ENCODE measurements around the gene SRGAP1. TPM values are rescaled to one million over a fixed set of nuclear protein-coding genes. Genes with fewer than 3 reads are reported as not detected.
"Not testable (repeated sequence)": the region's sequence is repeated elsewhere in the genome, so short reads cannot be mapped to it uniquely, and the experiment has no call there.

SRGAP1 gene
- polyA plus RNA-seq, 1 donor (not counting 4 experiments of a cell fraction or from before 2014, with no cell fraction given), result 4.5 TPM

DNA sequence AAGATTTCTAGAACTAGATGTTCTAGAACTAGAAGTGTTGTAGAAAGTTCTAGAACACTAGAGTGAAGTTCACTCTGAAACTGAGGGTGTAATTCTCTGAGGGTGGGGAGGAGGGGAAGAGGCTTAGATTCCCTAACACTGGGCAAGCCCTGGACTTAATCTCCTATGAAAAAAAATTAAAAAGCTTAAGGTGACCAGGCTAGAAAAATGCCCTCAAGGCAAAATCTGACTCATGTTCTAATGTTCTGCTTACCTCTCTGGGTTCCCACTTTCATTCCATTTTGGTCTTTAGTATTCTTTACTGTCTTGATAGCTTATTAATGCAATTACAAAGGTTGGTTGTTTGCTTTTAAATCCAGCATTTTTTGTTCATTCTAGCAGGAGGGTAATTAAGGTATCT, 276.1 kb downstream of the SRGAP1 start:
- Histone ChIP-seq H3K36me3 (ENCODE audit: control insufficient read depth in 2 of 2, extremely low read depth in 1 of 2, insufficient read depth in 2 of 2, low read length in 2 of 2) (peaks cover 0 to 12% of the 10 kb centered on the region in 2 experiments), H3K4me3 (ENCODE audit: control insufficient read depth in 2 of 3, extremely low read depth in 1 of 3, insufficient read depth in 2 of 3, low read depth in 1 of 3, low read length in 3 of 3) (no peak overlapping the region), H4K20me1 (ENCODE audit: control insufficient read depth, extremely low read depth, insufficient read depth, low read length) (no peaks in the 10 kb centered on the region), H3K9me1 (ENCODE audit: control insufficient read depth, extremely low read depth, insufficient read depth, low read length) (no peaks in the 10 kb centered on the region), H3K9ac (ENCODE audit: control insufficient read depth, extremely low read depth, insufficient read depth, low read length) (no peak overlapping the region), H3K4me1 (ENCODE audit: control insufficient read depth, extremely low read depth, insufficient read depth, low read length) (peaks cover 10% of the 10 kb centered on the region), H3K4me2 (ENCODE audit: control insufficient read depth, extremely low read depth, insufficient read depth, low read depth, low read length) (peak overlapping the region; percentile 34), H3K27ac (ENCODE audit: control insufficient read depth, insufficient read depth, low read length) (no peak overlapping the region), H2AFZ (ENCODE audit: control insufficient read depth, low read length) (no peak overlapping the region), H3K9me3 (ENCODE audit: control insufficient read depth, low read depth, low read length) (no peaks in the 10 kb centered on the region), H3K79me2 (ENCODE audit: control insufficient read depth, insufficient read depth, low read length) (no peaks in the 10 kb centered on the region), H3K27me3 (ENCODE audit: control insufficient read depth, extremely low read depth, insufficient read depth, low read length) (no peaks in the 10 kb centered on the region)
- peak; percentile 60 for FAIRE-seq
- TF ChIP-seq, protein P1, sequence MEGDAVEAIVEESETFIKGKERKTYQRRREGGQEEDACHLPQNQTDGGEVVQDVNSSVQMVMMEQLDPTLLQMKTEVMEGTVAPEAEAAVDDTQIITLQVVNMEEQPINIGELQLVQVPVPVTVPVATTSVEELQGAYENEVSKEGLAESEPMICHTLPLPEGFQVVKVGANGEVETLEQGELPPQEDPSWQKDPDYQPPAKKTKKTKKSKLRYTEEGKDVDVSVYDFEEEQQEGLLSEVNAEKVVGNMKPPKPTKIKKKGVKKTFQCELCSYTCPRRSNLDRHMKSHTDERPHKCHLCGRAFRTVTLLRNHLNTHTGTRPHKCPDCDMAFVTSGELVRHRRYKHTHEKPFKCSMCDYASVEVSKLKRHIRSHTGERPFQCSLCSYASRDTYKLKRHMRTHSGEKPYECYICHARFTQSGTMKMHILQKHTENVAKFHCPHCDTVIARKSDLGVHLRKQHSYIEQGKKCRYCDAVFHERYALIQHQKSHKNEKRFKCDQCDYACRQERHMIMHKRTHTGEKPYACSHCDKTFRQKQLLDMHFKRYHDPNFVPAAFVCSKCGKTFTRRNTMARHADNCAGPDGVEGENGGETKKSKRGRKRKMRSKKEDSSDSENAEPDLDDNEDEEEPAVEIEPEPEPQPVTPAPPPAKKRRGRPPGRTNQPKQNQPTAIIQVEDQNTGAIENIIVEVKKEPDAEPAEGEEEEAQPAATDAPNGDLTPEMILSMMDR (optimal IDR thresholded peaks at IDR 0.05 in 1 of 3, IDR thresholded peaks at IDR 0.05 in 1 of 3, conservative IDR thresholded peaks at IDR 0.05 in 1 of 3; ENCODE audit: extremely low read depth in 1 of 3, insufficient read depth in 2 of 3, low read length in 3 of 3), result no peak
- TF ChIP-seq EZH2 (IDR thresholded peaks at IDR 0.05; ENCODE audit: low read length), result no peak
- dilution Hi-C loops (cut with MboI; ENCODE audit: extremely low pct_ligation_motif_present, low sequenced_read_pairs), result no loop called here
- no peak for DNase-seq (ENCODE audit: low read depth, low spot score)

DNA sequence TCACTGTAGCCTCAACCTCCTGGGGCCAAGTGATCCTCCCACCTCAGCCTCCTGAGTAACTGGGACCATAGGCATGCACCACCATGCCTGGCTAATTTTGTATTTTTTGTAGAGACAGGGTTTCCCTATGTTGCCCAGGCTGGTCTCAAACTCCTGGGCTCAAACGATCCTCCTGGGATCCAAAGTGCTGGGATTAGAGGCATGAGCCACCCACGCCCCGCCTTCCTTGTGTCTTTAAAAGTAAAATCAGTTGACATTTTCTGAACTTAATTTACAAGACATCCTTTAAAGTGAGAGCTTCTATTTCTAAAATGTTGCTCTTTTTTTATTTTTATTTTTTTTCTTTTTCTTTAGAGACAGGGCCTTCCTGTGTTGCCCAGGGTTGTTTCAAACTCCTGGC, 276.6 kb downstream of the SRGAP1 start:
- H3K4me2 ChIP-seq (ENCODE audit: control insufficient read depth, extremely low read depth, insufficient read depth, low read depth, low read length), result peak overlapping the region; percentile 34
- H3K9ac ChIP-seq (ENCODE audit: control insufficient read depth, extremely low read depth, insufficient read depth, low read length); H2AFZ ChIP-seq (ENCODE audit: control insufficient read depth, low read length); H3K4me3 ChIP-seq (ENCODE audit: control insufficient read depth in 2 of 3, extremely low read depth in 1 of 3, insufficient read depth in 2 of 3, low read depth in 1 of 3, low read length in 3 of 3); H3K9me1 ChIP-seq (ENCODE audit: control insufficient read depth, extremely low read depth, insufficient read depth, low read length); DNase-seq (ENCODE audit: low read depth, low spot score); dilution Hi-C loops (cut with MboI; ENCODE audit: extremely low pct_ligation_motif_present, low sequenced_read_pairs); H4K20me1 ChIP-seq (ENCODE audit: control insufficient read depth, extremely low read depth, insufficient read depth, low read length); FAIRE-seq; H3K79me2 ChIP-seq (ENCODE audit: control insufficient read depth, insufficient read depth, low read length); H3K27me3 ChIP-seq (ENCODE audit: control insufficient read depth, extremely low read depth, insufficient read depth, low read length); H3K9me3 ChIP-seq (ENCODE audit: control insufficient read depth, low read depth, low read length); H3K27ac ChIP-seq (ENCODE audit: control insufficient read depth, insufficient read depth, low read length): not testable (repeated sequence)
- H3K36me3 ChIP-seq (ENCODE audit: control insufficient read depth in 2 of 2, extremely low read depth in 1 of 2, insufficient read depth in 2 of 2, low read length in 2 of 2), result peaks cover 0 to 11% of the 10 kb centered on the region in 2 experiments
- peaks cover 10% of the 10 kb centered on the region for H3K4me1 ChIP-seq (ENCODE audit: control insufficient read depth, extremely low read depth, insufficient read depth, low read length)

DNA sequence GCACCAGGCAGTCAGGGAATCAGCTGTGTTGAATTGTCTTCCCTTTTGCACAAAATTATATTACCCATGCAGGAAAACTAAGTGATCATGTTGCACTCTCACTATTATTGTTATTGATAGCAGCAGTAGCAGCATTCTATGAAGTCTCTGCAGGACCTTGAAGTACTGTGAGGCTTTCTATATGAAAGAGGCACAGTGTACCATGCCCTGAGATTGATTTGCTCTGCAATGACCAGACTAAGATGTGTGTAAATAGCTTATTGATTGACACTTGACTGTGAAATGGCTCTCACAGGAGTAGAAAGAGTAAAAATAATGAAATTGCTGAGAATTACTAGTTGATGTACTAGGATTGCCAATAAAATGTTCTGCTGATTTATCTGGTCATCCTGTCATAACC, 277.7 kb downstream of the SRGAP1 start:
- dilution Hi-C loops (cut with MboI; ENCODE audit: extremely low pct_ligation_motif_present, low sequenced_read_pairs), result no loop called here
- H3K9ac ChIP-seq (ENCODE audit: control insufficient read depth, extremely low read depth, insufficient read depth, low read length), result no peak overlapping the region
- FAIRE-seq (no peak), DNase-seq (ENCODE audit: low read depth, low spot score) (no peak)
- no peaks in the 10 kb centered on the region for H3K27me3 ChIP-seq (ENCODE audit: control insufficient read depth, extremely low read depth, insufficient read depth, low read length)
- no peaks in the 10 kb centered on the region for H4K20me1 ChIP-seq (ENCODE audit: control insufficient read depth, extremely low read depth, insufficient read depth, low read length)
- TF ChIP-seq, protein P1 (optimal IDR thresholded peaks at IDR 0.05 in 1 of 3, IDR thresholded peaks at IDR 0.05 in 1 of 3, conservative IDR thresholded peaks at IDR 0.05 in 1 of 3; ENCODE audit: extremely low read depth in 1 of 3, insufficient read depth in 2 of 3, low read length in 3 of 3), result no peak
- TF ChIP-seq EZH2 (IDR thresholded peaks at IDR 0.05; ENCODE audit: low read length), result no peak
- H3K27ac ChIP-seq (ENCODE audit: control insufficient read depth, insufficient read depth, low read length), result no peak overlapping the region
- no peaks in the 10 kb centered on the region for H3K9me3 ChIP-seq (ENCODE audit: control insufficient read depth, low read depth, low read length)
- H3K4me3 ChIP-seq (ENCODE audit: control insufficient read depth in 2 of 3, extremely low read depth in 1 of 3, insufficient read depth in 2 of 3, low read depth in 1 of 3, low read length in 3 of 3), result no peak overlapping the region
- H2AFZ ChIP-seq (ENCODE audit: control insufficient read depth, low read length), result no peak overlapping the region
- peaks cover 0 to 11% of the 10 kb centered on the region in 2 experiments for H3K36me3 ChIP-seq (ENCODE audit: control insufficient read depth in 2 of 2, extremely low read depth in 1 of 2, insufficient read depth in 2 of 2, low read length in 2 of 2)
- no peaks in the 10 kb centered on the region for H3K79me2 ChIP-seq (ENCODE audit: control insufficient read depth, insufficient read depth, low read length)
- H3K9me1 ChIP-seq (ENCODE audit: control insufficient read depth, extremely low read depth, insufficient read depth, low read length), result no peaks in the 10 kb centered on the region
- H3K4me1 ChIP-seq (ENCODE audit: control insufficient read depth, extremely low read depth, insufficient read depth, low read length), result peaks cover 10% of the 10 kb centered on the region
- H3K4me2 ChIP-seq (ENCODE audit: control insufficient read depth, extremely low read depth, insufficient read depth, low read depth, low read length), result no peak overlapping the region
